Measurements from ENCODE around the gene CUX1.

CUX1 gene

DNA sequence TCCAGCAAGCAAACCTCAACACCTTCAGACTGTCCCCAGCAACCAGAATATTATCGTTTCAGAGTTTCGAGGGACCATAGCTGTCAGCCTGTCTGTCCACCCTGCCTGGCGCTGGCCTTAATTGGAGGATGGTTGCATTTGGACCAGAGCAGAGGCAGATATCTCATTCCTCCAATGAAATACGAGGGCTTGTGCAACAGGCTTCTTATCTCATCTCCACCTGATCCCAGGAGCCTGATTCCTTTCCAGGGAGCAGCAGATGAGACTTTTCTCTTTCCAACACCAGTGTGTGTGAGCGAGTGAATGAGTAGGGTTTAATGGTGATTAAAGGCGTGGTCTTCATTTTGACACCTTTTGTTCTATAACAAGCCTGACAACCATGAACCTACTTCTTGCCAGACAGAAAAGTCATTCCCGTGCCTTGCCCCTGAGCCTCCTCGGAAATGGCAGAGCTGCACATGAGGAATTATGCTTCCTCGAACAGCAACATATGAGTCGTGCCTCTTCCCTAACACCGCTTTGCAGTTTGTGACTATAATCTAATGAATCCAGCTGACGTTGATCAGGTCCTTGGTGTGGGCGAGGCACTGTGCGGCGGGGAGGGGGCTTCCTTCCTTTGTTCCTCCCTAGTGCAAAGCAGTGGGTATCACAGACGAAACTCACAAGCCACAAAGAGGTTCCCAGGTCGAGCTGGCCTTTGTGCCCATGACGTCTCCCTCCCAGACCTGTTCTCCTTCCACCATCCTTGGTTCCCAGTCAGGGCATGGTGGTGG is 147.4 kb downstream of the CUX1 start:
- TF ChIP-seq, protein P1, sequence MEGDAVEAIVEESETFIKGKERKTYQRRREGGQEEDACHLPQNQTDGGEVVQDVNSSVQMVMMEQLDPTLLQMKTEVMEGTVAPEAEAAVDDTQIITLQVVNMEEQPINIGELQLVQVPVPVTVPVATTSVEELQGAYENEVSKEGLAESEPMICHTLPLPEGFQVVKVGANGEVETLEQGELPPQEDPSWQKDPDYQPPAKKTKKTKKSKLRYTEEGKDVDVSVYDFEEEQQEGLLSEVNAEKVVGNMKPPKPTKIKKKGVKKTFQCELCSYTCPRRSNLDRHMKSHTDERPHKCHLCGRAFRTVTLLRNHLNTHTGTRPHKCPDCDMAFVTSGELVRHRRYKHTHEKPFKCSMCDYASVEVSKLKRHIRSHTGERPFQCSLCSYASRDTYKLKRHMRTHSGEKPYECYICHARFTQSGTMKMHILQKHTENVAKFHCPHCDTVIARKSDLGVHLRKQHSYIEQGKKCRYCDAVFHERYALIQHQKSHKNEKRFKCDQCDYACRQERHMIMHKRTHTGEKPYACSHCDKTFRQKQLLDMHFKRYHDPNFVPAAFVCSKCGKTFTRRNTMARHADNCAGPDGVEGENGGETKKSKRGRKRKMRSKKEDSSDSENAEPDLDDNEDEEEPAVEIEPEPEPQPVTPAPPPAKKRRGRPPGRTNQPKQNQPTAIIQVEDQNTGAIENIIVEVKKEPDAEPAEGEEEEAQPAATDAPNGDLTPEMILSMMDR (IDR thresholded peaks at IDR 0.05; ENCODE audit: borderline replicate concordance, insufficient read depth, low read depth, low read length) = no peak
- H3K4me3 ChIP-seq (ENCODE audit: low read depth, low read length) = no peak overlapping the region

DNA sequence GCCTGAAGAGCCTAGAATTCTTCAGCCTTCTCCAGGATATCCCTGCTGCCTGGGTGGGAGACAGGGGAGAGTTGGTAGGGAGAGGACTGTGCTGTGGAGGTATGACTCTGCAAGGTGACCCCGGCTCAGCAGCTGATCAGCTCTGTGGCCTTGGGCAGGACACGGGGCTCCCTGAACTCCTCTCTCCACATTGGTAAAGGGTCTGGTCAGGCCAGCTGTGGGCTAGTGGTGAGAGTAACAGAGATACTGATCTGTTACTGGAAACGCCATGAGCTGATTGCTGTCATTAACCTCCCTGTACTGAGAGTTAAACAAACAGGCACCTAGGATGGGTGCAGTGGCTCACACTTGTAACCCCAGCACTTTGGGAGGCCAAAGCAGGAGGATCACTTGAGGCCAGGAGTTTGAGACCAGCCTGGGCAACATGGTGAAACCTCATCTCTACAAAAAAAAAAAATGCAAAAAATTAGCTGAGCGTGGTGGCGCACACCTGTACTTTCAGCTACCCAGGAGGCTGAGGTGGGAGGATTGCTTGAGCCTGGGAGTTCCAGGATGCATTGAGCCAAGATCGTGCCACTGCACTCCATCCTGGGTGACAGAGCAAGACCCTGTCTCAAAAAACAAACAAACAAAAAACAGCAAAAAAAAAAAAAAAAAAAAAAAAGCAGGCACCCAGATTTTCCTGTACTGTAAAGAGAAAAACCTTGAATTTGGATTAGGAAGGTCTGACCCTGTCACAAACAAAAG is 151.5 kb downstream of the CUX1 start:
- H3K4me3 ChIP-seq (ENCODE audit: low read depth, low read length) = no peak overlapping the region
- TF ChIP-seq, protein P1 (IDR thresholded peaks at IDR 0.05; ENCODE audit: borderline replicate concordance, insufficient read depth, low read depth, low read length) = no peak

DNA sequence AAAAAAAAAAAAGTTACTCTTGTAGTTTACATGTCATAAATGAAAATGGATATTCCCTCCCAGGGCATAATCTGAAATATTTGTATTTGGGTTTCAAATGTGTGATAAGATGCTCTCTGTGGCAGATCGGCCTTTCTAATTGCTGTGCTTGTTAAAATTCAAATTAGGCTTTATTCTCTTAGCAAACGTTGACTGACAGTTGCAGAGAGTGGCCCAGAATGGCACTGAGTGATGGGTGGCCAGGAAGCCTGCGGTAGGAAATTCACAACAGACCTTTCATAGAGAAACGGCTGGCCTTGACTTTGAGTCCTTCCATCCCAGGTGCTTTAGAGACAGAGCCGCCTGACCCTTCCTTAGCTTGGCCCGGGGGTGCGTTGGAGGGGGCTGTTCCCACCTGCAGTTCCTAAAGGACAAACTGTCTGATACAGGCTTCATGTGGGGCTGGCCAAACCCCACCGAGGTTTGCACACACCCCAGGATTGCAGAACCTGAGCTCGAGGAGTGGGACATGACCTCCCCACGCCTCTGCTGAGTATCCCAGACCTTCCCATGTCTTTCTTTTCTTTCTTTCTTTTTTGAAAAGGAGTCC is 152.7 kb downstream of the CUX1 start:
- H3K4me3 ChIP-seq (ENCODE audit: low read depth, low read length) = no peak overlapping the region
- TF ChIP-seq, protein P1 (IDR thresholded peaks at IDR 0.05; ENCODE audit: borderline replicate concordance, insufficient read depth, low read depth, low read length) = no peak

DNA sequence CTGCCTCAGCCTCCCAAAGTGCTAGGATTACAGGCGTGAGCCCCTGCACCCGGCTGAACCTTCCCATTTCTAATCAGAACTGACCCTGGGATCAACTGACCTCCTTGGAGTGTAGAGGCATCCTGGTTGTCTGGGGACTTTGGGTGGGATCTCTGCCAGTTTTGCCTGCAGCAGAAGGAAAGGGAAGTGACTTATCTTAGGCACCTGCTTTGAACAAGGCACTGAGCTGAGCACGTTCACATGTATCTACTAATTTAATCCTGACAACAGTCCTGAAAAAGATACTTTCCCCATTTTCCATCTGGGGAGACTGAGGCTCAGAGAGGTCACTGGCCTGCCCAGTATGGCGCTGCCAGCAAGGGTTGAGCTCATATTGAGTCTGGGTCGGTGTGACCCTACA is 153.4 kb downstream of the CUX1 start:
- TF ChIP-seq, protein P1 (IDR thresholded peaks at IDR 0.05; ENCODE audit: borderline replicate concordance, insufficient read depth, low read depth, low read length) = no peak
- H3K4me3 ChIP-seq (ENCODE audit: low read depth, low read length) = no peak overlapping the region

DNA sequence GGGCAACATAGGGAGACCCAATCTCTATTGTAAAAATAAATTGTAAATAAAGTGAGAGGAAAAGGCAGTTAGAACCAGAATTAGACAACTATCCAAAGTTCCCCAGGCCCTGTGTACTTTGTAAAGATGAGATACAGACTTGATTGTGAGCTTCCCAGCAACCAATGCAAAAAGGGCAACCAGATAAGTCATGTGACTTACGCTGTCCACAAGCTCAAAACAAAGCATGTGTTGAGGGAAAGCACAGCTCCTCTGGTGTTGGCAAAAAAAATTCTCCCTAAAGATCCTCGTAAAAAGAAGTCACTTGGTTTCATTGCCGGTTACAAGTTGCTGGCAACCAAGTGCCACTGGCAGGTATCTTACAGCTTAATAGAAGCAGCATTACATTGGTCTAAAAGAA is 154.0 kb downstream of the CUX1 start:
- TF ChIP-seq, protein P1 (IDR thresholded peaks at IDR 0.05; ENCODE audit: borderline replicate concordance, insufficient read depth, low read depth, low read length) = no peak
- no peak overlapping the region for H3K4me3 ChIP-seq (ENCODE audit: low read depth, low read length)

DNA sequence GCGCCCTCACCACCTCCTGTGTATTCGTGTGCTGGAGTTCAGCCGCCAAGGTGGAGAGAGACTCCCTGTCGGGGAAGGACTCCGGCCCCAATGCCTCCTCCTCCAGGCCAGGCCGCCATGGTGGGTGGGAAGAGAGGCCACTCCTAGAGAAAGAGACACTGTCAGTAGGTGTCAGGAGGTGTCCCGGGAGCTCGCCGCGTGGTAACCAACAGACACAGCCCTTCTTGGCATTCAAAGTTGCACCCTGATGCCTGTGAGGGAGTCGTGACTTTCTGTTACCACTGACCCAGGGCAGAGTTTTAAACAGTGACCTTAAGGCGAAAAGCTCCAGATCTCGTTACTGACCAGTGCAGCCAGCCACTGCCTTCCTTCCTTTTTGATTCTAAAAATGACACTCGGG is 155.2 kb downstream of the CUX1 start:
- TF ChIP-seq, protein P1 (IDR thresholded peaks at IDR 0.05; ENCODE audit: borderline replicate concordance, insufficient read depth, low read depth, low read length) = no peak
- H3K4me3 ChIP-seq (ENCODE audit: low read depth, low read length) = no peak overlapping the region
